Upper lobe of left lung (tissue), 4 donors: Measurements from ENCODE around the gene PEPD.

Experiments used
- EP300 ChIP-seq, 4 donors: sonication (generic); formaldehyde crosslinking; IDR thresholded peaks; one replicate each; pipeline ENCODE4 v1.5.1; 2017; ENCODE audit warnings: antibody characterized with exemption in 4 of 4, control low read depth in 2 of 4
- POLR2A ChIP-seq, 4 donors: fragments of 450-650 bp; IDR thresholded peaks; one replicate each; pipeline ENCODE4 v1.5.1; 2016 to 2017; ENCODE audit warnings: antibody characterized with exemption in 4 of 4, mild to moderate bottlenecking in 2 of 4
- POLR2AphosphoS5 ChIP-seq, 2 donors: sonication (generic); formaldehyde crosslinking; IDR thresholded peaks; one replicate each; pipeline ENCODE4 v1.5.1; 2017; ENCODE audit warnings: antibody characterized with exemption in 2 of 2
- TF ChIP-seq, protein P1 (sequence below), 6 experiments: fragments of 450-650 bp in 4 of 6; fragments of 200-600 bp in 2 of 6; sonication (generic) in 2 of 6; IDR thresholded peaks; one replicate each; pipeline ENCODE4 v1.5.1; 2016 to 2019; ENCODE audit warnings: antibody characterized with exemption in 6 of 6

DNA sequence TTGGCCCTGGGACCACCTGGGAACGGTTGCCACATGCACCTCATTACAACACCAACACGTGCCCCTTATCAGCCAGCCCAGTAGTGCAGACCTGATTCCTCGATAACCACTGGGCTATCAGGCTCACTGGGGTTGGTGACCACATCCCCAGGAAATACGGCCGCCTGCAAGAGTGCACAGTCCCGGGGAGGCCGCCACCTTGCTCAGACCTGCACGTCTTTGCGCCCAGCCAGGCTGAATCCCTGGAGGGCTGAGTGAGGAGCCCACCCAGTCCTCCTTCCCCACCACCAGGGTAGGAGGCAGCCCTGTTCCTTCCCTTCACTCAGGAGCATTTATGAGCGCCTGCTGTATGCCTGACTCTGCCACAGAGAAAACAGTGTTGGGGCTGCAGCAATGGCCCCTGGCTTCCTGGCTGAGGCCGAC is 80.3 kb downstream of the PEPD start:
- TF ChIP-seq POLR2A (IDR thresholded peaks at IDR 0.05) (no peak), POLR2AphosphoS5 (IDR thresholded peaks at IDR 0.05) (no peak), EP300 (IDR thresholded peaks at IDR 0.05) (no peak)
- TF ChIP-seq, protein P1, sequence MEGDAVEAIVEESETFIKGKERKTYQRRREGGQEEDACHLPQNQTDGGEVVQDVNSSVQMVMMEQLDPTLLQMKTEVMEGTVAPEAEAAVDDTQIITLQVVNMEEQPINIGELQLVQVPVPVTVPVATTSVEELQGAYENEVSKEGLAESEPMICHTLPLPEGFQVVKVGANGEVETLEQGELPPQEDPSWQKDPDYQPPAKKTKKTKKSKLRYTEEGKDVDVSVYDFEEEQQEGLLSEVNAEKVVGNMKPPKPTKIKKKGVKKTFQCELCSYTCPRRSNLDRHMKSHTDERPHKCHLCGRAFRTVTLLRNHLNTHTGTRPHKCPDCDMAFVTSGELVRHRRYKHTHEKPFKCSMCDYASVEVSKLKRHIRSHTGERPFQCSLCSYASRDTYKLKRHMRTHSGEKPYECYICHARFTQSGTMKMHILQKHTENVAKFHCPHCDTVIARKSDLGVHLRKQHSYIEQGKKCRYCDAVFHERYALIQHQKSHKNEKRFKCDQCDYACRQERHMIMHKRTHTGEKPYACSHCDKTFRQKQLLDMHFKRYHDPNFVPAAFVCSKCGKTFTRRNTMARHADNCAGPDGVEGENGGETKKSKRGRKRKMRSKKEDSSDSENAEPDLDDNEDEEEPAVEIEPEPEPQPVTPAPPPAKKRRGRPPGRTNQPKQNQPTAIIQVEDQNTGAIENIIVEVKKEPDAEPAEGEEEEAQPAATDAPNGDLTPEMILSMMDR (IDR thresholded peaks at IDR 0.05): no peak
